Duodenal mucosa (tissue), 2 donors: ENCODE measurements around the gene CALML5.

Experiments
- H3K27ac ChIP-seq: one replicate; pipeline ENCODE4 v1.7.0; 2013; ENCODE audit warnings: low read depth, low read length
- H3K27me3 ChIP-seq, 2 donors: one replicate each; pipeline ENCODE4 v1.7.0; 2013; ENCODE audit warnings: low read length in 2 of 2, control low read depth in 1 of 2; ENCODE audit not compliant: insufficient read depth in 2 of 2, control insufficient read depth in 1 of 2
- H3K36me3 ChIP-seq, 2 donors: one replicate each; pipeline ENCODE4 v1.7.0; 2013; ENCODE audit warnings: low read length in 2 of 2, control low read depth in 1 of 2; ENCODE audit not compliant: insufficient read depth in 2 of 2, control insufficient read depth in 1 of 2
- H3K4me1 ChIP-seq, 2 donors: one replicate each; pipeline ENCODE4 v1.7.0; 2013; ENCODE audit warnings: low read length in 2 of 2, control low read depth in 1 of 2; ENCODE audit not compliant: insufficient read depth in 2 of 2, control insufficient read depth in 1 of 2
- H3K4me3 ChIP-seq, 2 donors: one replicate each; pipeline ENCODE4 v1.7.0; 2013; ENCODE audit warnings: low read length in 2 of 2, low read depth in 1 of 2
- H3K9ac ChIP-seq, 2 donors: one replicate each; pipeline ENCODE4 v1.7.0; 2013; ENCODE audit warnings: low read length in 2 of 2, low read depth in 1 of 2
- H3K9me3 ChIP-seq, 2 donors: one replicate each; pipeline ENCODE4 v1.7.0; 2013; ENCODE audit warnings: low read length in 2 of 2, control low read depth in 1 of 2; ENCODE audit not compliant: control insufficient read depth in 1 of 2

The CALML5 gene

GRCh38 chr10:5515948-5516761, 16.8 kb upstream of the CALML5 start:
- H3K4me1 ChIP-seq: peaks cover 7 to 10% of the 10 kb centered on the region in 2 donors

GRCh38 chr10:5514226-5514850, 15.0 kb upstream of the CALML5 start:
- H3K9me3 ChIP-seq: no peaks in the 10 kb centered on the region

More at GRCh38 chr10:5515948-5516761, 16.8 kb upstream of the CALML5 start:
- Histone ChIP-seq H3K36me3 (no peaks in the 10 kb centered on the region), H3K9me3 (no peaks in the 10 kb centered on the region), H3K27ac (no peak overlapping the region), H3K9ac (no peak overlapping the region), H3K27me3 (no peaks in the 10 kb centered on the region), H3K4me3 (no peak overlapping the region)

GRCh38 chr10:5512881-5513612, 13.7 kb upstream of the CALML5 start:
- Histone ChIP-seq H3K4me1 (peaks cover 5 to 7% of the 10 kb centered on the region in 2 donors), H3K27ac (no peak overlapping the region), H3K4me3 (no peak overlapping the region), H3K27me3 (no peaks in the 10 kb centered on the region), H3K9me3 (no peaks in the 10 kb centered on the region), H3K9ac (no peak overlapping the region), H3K36me3 (no peaks in the 10 kb centered on the region)

More at GRCh38 chr10:5514226-5514850, 15.0 kb upstream of the CALML5 start:
- Histone ChIP-seq H3K4me1 (peaks cover 7 to 10% of the 10 kb centered on the region in 2 donors), H3K27ac (no peak overlapping the region), H3K36me3 (no peaks in the 10 kb centered on the region), H3K27me3 (no peaks in the 10 kb centered on the region), H3K9ac (no peak overlapping the region), H3K4me3 (no peak overlapping the region)

GRCh38 chr10:5512331-5512730, 13.0 kb upstream of the CALML5 start:
- H3K4me3 ChIP-seq: no peak overlapping the region
- no peak overlapping the region for H3K9ac ChIP-seq
- H3K9me3 ChIP-seq: no peaks in the 10 kb centered on the region
- no peak overlapping the region for H3K27ac ChIP-seq
- no peaks in the 10 kb centered on the region for H3K36me3 ChIP-seq
- H3K27me3 ChIP-seq: no peaks in the 10 kb centered on the region
- H3K4me1 ChIP-seq: peaks cover 3 to 5% of the 10 kb centered on the region in 2 donors

GRCh38 chr10:5511885-5512280, 12.5 kb upstream of the CALML5 start:
- no peaks in the 10 kb centered on the region for H3K27me3 ChIP-seq
- no peaks in the 10 kb centered on the region for H3K36me3 ChIP-seq
- peaks cover 0 to under 1% of the 10 kb centered on the region in 2 donors for H3K4me1 ChIP-seq
- H3K9ac ChIP-seq: no peak overlapping the region
- no peak overlapping the region for H3K27ac ChIP-seq
- H3K4me3 ChIP-seq: no peak overlapping the region
- no peaks in the 10 kb centered on the region for H3K9me3 ChIP-seq

- H3K9ac ChIP-seq: no peak overlapping the region
- H3K27me3 ChIP-seq: no peaks in the 10 kb centered on the region
- no peak overlapping the region for H3K4me3 ChIP-seq
- peaks cover 0 to 3% of the 10 kb centered on the region in 2 donors for H3K4me1 ChIP-seq
- H3K27ac ChIP-seq: no peak overlapping the region
- H3K36me3 ChIP-seq: no peaks in the 10 kb centered on the region
- no peaks in the 10 kb centered on the region for H3K9me3 ChIP-seq
These were observed 12.0 kb upstream of the CALML5 start for GRCh38 chr10:5511231-5511884.

GRCh38 chr10:5510281-5511072, 11.1 kb upstream of the CALML5 start:
- H3K4me3 ChIP-seq: no peak overlapping the region
- H3K9ac ChIP-seq: no peak overlapping the region
- H3K27me3 ChIP-seq: no peaks in the 10 kb centered on the region
- no peaks in the 10 kb centered on the region for H3K9me3 ChIP-seq
- no peaks in the 10 kb centered on the region for H3K36me3 ChIP-seq
- no peak overlapping the region for H3K27ac ChIP-seq
- peaks cover 3 to 5% of the 10 kb centered on the region in 2 donors for H3K4me1 ChIP-seq

- Histone ChIP-seq H3K4me3 (no peak overlapping the region), H3K27me3 (no peaks in the 10 kb centered on the region), H3K27ac (no peak overlapping the region), H3K9ac (no peak overlapping the region), H3K36me3 (no peaks in the 10 kb centered on the region), H3K4me1 (peaks cover 3 to 5% of the 10 kb centered on the region in 2 donors), H3K9me3 (no peaks in the 10 kb centered on the region)
These were observed 10.3 kb upstream of the CALML5 start for GRCh38 chr10:5509691-5510090.

- Histone ChIP-seq H3K4me3 (no peak overlapping the region), H3K9ac (no peak overlapping the region), H3K27me3 (no peaks in the 10 kb centered on the region), H3K27ac (no peak overlapping the region), H3K4me1 (peaks cover 5 to 7% of the 10 kb centered on the region in 2 donors), H3K36me3 (no peaks in the 10 kb centered on the region), H3K9me3 (no peaks in the 10 kb centered on the region)
These were observed 9.9 kb upstream of the CALML5 start for GRCh38 chr10:5509236-5509635.
